ENCODE data around the gene ZDHHC14. TPM values are rescaled to one million over a fixed set of nuclear protein-coding genes. Genes with fewer than 3 reads are reported as not detected.

The ZDHHC14 gene
- total RNA-seq, 3 donors from 2014 or later = 4.8 to 9.8 (median 8.5) TPM

- H3K4me1 ChIP-seq = peaks cover 0 to 11% of the 10 kb centered on the region in 2 donors
- H3K36me3 ChIP-seq = no peaks in the 10 kb centered on the region
- no peaks in the 10 kb centered on the region for H3K27me3 ChIP-seq
- H3K9me3 ChIP-seq = peaks cover 0 to 12% of the 10 kb centered on the region in 2 donors
- no peak for DNase-seq (ENCODE audit: low spot score in 2 of 2)
- TF ChIP-seq POLR2AphosphoS5 (IDR thresholded peaks at IDR 0.05) (no peak), CTCF (IDR thresholded peaks at IDR 0.05) (no peak), POLR2A (IDR thresholded peaks at IDR 0.05) (no peak)
- no peak overlapping the region for H3K4me3 ChIP-seq
- no peak overlapping the region for H3K27ac ChIP-seq
- intact Hi-C loops (cut with DNase I; ENCODE audit: low total_unique reads) = no loop called here
These were observed 212.0 kb downstream of the ZDHHC14 start for GRCh38 chr6:157592980-157593379.

GRCh38 chr6:157593596-157593995 is 212.6 kb downstream of the ZDHHC14 start:
- Histone ChIP-seq H3K27ac (no peak overlapping the region), H3K9me3 (peaks cover 0 to 12% of the 10 kb centered on the region in 2 donors), H3K36me3 (no peaks in the 10 kb centered on the region), H3K4me1 (peaks cover 0 to 11% of the 10 kb centered on the region in 2 donors), H3K4me3 (no peak overlapping the region), H3K27me3 (no peaks in the 10 kb centered on the region)
- no peak for DNase-seq (ENCODE audit: low spot score in 2 of 2)
- intact Hi-C loops (cut with DNase I; ENCODE audit: low total_unique reads) = no loop called here
- no peak for TF ChIP-seq POLR2AphosphoS5 (IDR thresholded peaks at IDR 0.05)
- TF ChIP-seq POLR2A (IDR thresholded peaks at IDR 0.05) = no peak
- no peak for TF ChIP-seq CTCF (IDR thresholded peaks at IDR 0.05)

GRCh38 chr6:157594292-157594691 is 213.3 kb downstream of the ZDHHC14 start:
- H3K27ac ChIP-seq = no peak overlapping the region
- peaks cover 0 to 11% of the 10 kb centered on the region in 2 donors for H3K4me1 ChIP-seq
- peaks cover 0 to 12% of the 10 kb centered on the region in 2 donors for H3K9me3 ChIP-seq
- no peak for TF ChIP-seq POLR2A (IDR thresholded peaks at IDR 0.05)
- no peak for TF ChIP-seq CTCF (IDR thresholded peaks at IDR 0.05)
- TF ChIP-seq POLR2AphosphoS5 (IDR thresholded peaks at IDR 0.05) = no peak
- no peak overlapping the region for H3K4me3 ChIP-seq
- no peaks in the 10 kb centered on the region for H3K36me3 ChIP-seq
- intact Hi-C loops (cut with DNase I; ENCODE audit: low total_unique reads) = no loop called here
- no peak for DNase-seq (ENCODE audit: low spot score in 2 of 2)
- no peaks in the 10 kb centered on the region for H3K27me3 ChIP-seq

- Histone ChIP-seq H3K36me3 (no peaks in the 10 kb centered on the region), H3K27me3 (no peaks in the 10 kb centered on the region), H3K4me1 (peaks cover 0 to 11% of the 10 kb centered on the region in 2 donors), H3K27ac (no peak overlapping the region), H3K4me3 (no peak overlapping the region), H3K9me3 (peaks cover 0 to under 1% of the 10 kb centered on the region in 2 donors)
- no peak for DNase-seq (ENCODE audit: low spot score in 2 of 2)
- intact Hi-C loops (cut with DNase I; ENCODE audit: low total_unique reads) = no loop called here
- TF ChIP-seq POLR2A (IDR thresholded peaks at IDR 0.05) (no peak), CTCF (IDR thresholded peaks at IDR 0.05) (no peak), POLR2AphosphoS5 (IDR thresholded peaks at IDR 0.05) (no peak)
These were observed 214.8 kb downstream of the ZDHHC14 start for GRCh38 chr6:157595768-157596167.

GRCh38 chr6:157596461-157596860 is 215.5 kb downstream of the ZDHHC14 start:
- DNase-seq (ENCODE audit: low spot score in 2 of 2) = no peak
- Histone ChIP-seq H3K27me3 (no peaks in the 10 kb centered on the region), H3K4me1 (peaks cover 0 to 11% of the 10 kb centered on the region in 2 donors), H3K36me3 (no peaks in the 10 kb centered on the region), H3K9me3 (no peaks in the 10 kb centered on the region), H3K4me3 (no peak overlapping the region), H3K27ac (no peak overlapping the region)
- intact Hi-C loops (cut with DNase I; ENCODE audit: low total_unique reads) = no loop called here
- no peak for TF ChIP-seq CTCF (IDR thresholded peaks at IDR 0.05)
